ENCODE data around the gene PPFIBP2. TPM values are rescaled to one million over a fixed set of nuclear protein-coding genes. Genes with fewer than 3 reads are reported as not detected.
"Not testable (repeated sequence)": the region's sequence is repeated elsewhere in the genome, so short reads cannot be mapped to it uniquely, and the experiment has no call there.

The PPFIBP2 gene
- total RNA-seq, 3 donors from 2014 or later: 32.3 to 56.1 (median 43.3) TPM

DNA sequence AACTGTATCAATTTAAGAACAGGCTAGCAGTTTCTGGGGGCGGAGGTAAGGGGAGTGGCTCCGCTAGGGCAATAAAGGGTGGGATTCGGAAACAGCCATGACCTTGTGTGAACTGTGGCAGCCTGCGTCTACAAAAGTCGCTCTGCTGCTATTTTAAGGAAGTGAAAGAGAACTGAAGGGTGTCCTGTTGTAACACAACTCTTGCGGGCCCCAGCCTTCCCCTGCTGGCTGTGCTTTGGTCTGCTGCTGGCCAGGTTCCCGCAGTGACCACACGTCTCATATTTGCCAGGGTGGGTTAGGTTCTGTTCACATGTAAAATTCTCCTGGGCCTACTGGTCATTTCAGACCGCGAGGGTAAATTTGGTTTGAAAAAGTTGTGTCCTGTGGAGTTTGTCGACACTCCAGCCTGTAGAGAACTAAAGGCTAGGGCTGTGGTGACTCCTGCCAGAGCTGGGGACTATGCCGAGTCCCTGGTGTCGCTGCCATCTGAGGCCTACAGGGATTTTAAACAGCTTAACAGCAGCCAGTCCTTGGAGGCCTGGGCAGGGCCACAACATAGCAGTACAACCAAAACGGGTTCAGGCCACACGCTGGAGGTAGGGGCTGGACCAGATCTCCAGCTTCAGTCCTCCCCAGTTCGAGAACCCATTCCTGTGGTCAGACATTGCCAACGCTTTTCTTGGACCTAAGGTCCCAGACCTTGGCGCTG is 1.1 kb upstream of the PPFIBP2 start:
- peak overlapping the region; percentile 79 to 84 (median 81) for H3K4me3 ChIP-seq
- intact Hi-C loops (cut with DNase I; ENCODE audit: low total_unique reads): no loop called here
- peaks cover 6 to 19% of the 10 kb centered on the region in 2 donors for H3K4me1 ChIP-seq
- peak; percentile 59 to 70 for DNase-seq (ENCODE audit: low spot score in 2 of 2)
- H3K27me3 ChIP-seq: no peaks in the 10 kb centered on the region
- no peaks in the 10 kb centered on the region for H3K9me3 ChIP-seq
- H3K36me3 ChIP-seq: no peaks in the 10 kb centered on the region
- H3K27ac ChIP-seq: peak overlapping the region; percentile 95 to 97
- no peak for TF ChIP-seq POLR2A (IDR thresholded peaks at IDR 0.05)
- TF ChIP-seq POLR2AphosphoS5 (IDR thresholded peaks at IDR 0.05): peak in 1 of 3 donors; percentile 34
- TF ChIP-seq, protein P1, sequence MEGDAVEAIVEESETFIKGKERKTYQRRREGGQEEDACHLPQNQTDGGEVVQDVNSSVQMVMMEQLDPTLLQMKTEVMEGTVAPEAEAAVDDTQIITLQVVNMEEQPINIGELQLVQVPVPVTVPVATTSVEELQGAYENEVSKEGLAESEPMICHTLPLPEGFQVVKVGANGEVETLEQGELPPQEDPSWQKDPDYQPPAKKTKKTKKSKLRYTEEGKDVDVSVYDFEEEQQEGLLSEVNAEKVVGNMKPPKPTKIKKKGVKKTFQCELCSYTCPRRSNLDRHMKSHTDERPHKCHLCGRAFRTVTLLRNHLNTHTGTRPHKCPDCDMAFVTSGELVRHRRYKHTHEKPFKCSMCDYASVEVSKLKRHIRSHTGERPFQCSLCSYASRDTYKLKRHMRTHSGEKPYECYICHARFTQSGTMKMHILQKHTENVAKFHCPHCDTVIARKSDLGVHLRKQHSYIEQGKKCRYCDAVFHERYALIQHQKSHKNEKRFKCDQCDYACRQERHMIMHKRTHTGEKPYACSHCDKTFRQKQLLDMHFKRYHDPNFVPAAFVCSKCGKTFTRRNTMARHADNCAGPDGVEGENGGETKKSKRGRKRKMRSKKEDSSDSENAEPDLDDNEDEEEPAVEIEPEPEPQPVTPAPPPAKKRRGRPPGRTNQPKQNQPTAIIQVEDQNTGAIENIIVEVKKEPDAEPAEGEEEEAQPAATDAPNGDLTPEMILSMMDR (IDR thresholded peaks at IDR 0.05): peak in 1 of 3 donors; percentile 7

DNA sequence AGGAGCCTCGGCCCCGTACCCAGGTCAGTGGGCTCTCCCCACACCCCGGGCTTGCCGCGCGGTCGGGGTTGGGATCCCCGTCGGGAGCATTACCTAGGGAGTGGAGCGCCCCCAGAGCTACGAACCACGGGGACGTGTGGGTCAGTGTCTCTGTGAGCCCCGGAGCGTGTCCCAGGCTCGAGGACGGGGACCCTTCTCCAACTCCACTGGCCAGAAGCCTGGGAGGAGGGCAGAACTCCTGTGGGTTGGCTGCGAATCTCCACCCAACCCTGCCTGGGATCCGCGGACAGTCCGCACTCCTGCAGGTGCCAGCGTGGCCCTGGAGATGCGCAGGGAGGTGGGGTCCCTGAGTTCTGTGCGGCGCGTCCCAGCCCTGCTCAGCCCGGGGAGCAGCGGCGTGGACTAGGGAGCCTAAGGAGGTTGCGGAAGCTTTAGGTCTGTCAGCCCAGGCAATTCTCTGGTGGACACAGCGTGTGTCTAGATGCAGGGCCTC is 346 bp downstream of the PPFIBP2 start:
- H3K4me1 ChIP-seq: peaks cover 6 to 19% of the 10 kb centered on the region in 2 donors
- peak overlapping the region; percentile 95 to 97 for H3K27ac ChIP-seq
- H3K36me3 ChIP-seq: no peaks in the 10 kb centered on the region
- H3K27me3 ChIP-seq: no peaks in the 10 kb centered on the region
- H3K9me3 ChIP-seq: no peaks in the 10 kb centered on the region
- TF ChIP-seq POLR2A (IDR thresholded peaks at IDR 0.05): no peak
- DNase-seq (ENCODE audit: low spot score in 2 of 2): no peak
- intact Hi-C loops (cut with DNase I; ENCODE audit: low total_unique reads): no loop called here
- H3K4me3 ChIP-seq: peak overlapping the region; percentile 79 to 84 (median 81)

DNA sequence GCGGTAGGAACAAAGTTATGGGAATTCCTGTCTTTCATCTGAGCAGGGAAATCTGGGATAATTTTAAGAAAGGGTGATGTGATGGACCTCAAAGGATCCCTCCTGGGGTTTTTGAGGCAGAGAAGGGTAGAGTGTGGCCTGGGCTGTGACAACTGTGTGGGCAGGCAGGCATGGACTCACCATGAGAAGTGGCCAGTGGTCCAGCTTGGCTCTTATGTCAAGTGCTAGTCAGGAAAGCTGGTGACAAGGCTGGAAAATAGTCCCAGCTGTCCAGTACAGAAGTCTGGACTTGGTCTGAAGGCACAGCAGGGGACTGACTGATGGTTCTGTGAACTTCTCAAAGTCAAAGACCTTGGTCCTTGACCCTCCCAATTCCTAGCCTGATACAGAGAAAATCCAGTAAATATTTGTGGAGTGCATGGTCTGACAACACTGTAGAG is 1.7 kb downstream of the PPFIBP2 start:
- no peak for DNase-seq (ENCODE audit: low spot score in 2 of 2)
- Histone ChIP-seq H3K27me3 (no peaks in the 10 kb centered on the region), H3K27ac (no peak overlapping the region), H3K4me3 (no peak overlapping the region), H3K4me1 (peaks cover 6 to 19% of the 10 kb centered on the region in 2 donors), H3K9me3 (no peaks in the 10 kb centered on the region), H3K36me3 (no peaks in the 10 kb centered on the region)
- no peak for TF ChIP-seq POLR2AphosphoS5 (IDR thresholded peaks at IDR 0.05)
- TF ChIP-seq, protein P1 (IDR thresholded peaks at IDR 0.05): no peak
- TF ChIP-seq POLR2A (IDR thresholded peaks at IDR 0.05): no peak
- intact Hi-C loops (cut with DNase I; ENCODE audit: low total_unique reads): no loop called here

DNA sequence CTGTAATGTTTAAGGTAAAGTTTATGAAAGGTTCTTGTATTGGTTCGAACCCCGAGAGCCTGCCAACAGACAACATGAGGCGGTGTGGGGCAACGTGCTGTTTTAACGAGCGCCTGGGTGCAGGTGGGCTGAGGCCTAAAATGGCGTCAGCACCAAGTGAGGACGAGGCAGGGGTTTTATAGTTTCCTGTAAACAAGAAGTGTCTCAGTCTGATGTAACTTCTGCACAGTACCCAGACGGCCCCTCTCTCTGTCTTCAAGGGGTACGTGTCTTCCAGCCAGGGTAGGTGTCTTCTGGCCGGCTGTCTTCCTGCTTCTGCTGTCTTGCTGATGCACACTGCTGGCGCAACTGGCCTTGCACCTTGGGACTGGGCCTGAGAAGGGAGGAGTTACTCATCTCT is 2.7 kb downstream of the PPFIBP2 start:
- Histone ChIP-seq H3K27me3 (no peaks in the 10 kb centered on the region), H3K4me1 (peaks cover 6 to 11% of the 10 kb centered on the region in 2 donors), H3K4me3 (no peak overlapping the region), H3K36me3 (no peaks in the 10 kb centered on the region), H3K27ac (no peak overlapping the region), H3K9me3 (no peaks in the 10 kb centered on the region)
- no peak for DNase-seq (ENCODE audit: low spot score in 2 of 2)
- intact Hi-C loops (cut with DNase I; ENCODE audit: low total_unique reads): no loop called here
- TF ChIP-seq POLR2AphosphoS5 (IDR thresholded peaks at IDR 0.05) (no peak), POLR2A (IDR thresholded peaks at IDR 0.05) (no peak)
- TF ChIP-seq, protein P1 (IDR thresholded peaks at IDR 0.05): no peak

DNA sequence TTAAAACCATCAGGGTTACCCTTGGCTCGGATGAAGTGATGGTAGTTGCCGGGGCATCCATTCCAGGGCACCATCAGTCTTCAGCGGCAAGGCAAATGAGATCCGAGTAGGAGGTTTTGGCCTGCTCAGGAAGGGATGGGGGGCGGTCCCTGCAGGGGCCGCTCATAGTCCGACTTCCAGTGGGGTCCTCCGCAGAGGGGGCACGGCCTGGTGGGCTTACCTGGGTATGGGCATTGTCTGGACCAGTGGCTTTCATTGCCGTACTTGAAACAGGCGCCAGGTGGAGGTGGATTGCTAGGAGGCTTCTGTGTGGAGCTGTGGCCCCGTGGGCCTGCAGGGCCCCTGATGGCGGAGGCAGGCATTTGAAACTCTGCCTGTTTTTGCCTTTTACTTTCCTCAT is 3.9 kb downstream of the PPFIBP2 start:
- H3K4me1 ChIP-seq; H3K27ac ChIP-seq; intact Hi-C loops (cut with DNase I; ENCODE audit: low total_unique reads); DNase-seq (ENCODE audit: low spot score in 2 of 2); H3K36me3 ChIP-seq; H3K4me3 ChIP-seq; H3K9me3 ChIP-seq; H3K27me3 ChIP-seq: not testable (repeated sequence)

DNA sequence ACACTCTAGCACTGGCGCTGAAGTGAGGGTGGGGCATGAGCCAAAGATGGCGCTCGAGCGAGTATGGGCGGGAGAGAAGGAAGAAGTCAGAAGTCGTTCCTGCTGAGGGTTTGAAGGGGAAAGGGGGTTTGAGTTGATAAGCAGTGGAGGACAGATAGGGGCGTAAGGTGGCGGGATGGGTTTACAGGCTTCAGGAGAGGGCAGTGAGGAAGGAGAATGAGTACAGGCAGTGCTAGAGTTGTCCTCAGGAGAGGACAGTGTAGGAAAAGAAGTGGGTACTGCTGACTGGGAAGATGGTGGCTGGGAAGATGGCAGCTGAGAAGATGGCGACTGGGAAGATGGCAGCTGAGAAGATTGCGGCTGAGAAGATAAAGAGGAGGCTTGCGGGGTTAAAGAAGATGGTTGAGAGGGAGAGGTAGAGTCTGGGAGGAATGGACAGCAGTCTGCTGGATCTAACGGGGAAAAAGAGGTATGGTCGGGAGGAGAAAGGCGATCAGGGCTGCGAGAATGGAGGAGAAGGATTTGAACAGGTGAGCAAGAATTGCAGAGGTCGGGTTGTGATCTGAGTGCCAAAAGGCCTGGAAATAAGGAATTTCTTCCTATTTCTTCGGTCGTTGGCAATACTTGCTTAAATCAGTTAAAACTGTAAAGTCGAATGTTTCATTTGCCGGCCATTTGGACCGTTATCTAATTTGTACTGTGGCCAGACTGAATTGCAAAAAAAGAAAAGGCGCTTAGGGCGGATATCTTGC is 5.2 kb downstream of the PPFIBP2 start:
- no peak overlapping the region for H3K4me3 ChIP-seq
- no peaks in the 10 kb centered on the region for H3K27me3 ChIP-seq
- DNase-seq (ENCODE audit: low spot score in 2 of 2): no peak
- intact Hi-C loops (cut with DNase I; ENCODE audit: low total_unique reads): no loop called here
- H3K9me3 ChIP-seq: no peaks in the 10 kb centered on the region
- no peaks in the 10 kb centered on the region for H3K36me3 ChIP-seq
- no peaks in the 10 kb centered on the region for H3K4me1 ChIP-seq
- TF ChIP-seq POLR2AphosphoS5 (IDR thresholded peaks at IDR 0.05) (no peak), POLR2A (IDR thresholded peaks at IDR 0.05) (no peak)
- TF ChIP-seq, protein P1 (IDR thresholded peaks at IDR 0.05): no peak
- H3K27ac ChIP-seq: no peak overlapping the region

Measured in breast epithelium (tissue), 4 donors.